Posterior cingulate gyrus (tissue), 11 donors: ENCODE results near the gene RPIA.
"Not testable (repeated sequence)": the region's sequence is repeated elsewhere in the genome, so short reads cannot be mapped to it uniquely, and the experiment has no call there.

ENCODE experiments used
- DNase-seq, 10 donors: peaks; one replicate each; pipeline versions ENCODE4 v3.0.0 to v3.0.0-alpha.2; 2020 to 2021; ENCODE audit warnings: mixed read lengths in 3 of 10
- intact Hi-C: fragments of 100-400 bp; cut with DNase I; formaldehyde crosslinking; loops from one replicate; pipeline ENCODE4 v1.15.1; 2023

The RPIA gene

DNA sequence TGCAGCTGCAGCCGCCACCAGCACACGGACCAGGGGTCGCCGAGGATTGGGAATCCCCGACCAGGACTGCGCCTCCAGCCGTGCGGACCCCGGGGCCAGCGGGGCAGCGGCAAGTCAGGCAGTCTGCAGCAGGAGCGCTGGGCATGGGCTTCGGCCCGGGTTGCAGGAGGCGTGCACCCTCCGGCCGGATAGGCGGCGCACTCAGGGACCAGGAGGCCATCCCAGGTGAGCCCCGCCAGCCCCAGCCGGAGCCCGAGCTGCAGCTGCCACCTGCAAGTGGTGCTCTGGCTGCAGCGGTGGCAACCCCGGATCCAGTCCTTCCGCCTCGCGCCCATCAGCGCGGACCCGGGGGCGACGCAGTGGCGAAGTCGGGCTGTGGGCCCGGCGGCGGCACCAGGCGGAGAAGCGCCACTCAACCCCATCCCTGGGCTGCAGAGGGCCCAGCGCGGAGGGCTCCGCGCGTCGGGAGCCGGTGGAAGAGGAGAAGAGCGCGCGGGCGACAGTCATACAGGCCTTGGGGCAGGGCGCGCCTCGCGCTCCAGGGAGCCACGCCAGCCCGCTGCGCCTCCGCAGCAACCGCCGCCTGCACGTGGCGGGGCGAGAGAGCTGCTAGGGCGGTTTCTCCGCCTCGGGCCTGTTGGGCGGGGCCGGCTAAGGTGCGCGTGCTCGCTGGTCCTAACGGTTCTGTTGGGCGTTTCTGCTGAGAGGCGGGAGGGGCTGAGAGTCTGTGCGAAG lies 73.8 kb downstream of the RPIA start:
- peak in 8 of 10 donors; percentile 31 to 94 (median 60) for DNase-seq
- intact Hi-C loops: no loop called here

DNA sequence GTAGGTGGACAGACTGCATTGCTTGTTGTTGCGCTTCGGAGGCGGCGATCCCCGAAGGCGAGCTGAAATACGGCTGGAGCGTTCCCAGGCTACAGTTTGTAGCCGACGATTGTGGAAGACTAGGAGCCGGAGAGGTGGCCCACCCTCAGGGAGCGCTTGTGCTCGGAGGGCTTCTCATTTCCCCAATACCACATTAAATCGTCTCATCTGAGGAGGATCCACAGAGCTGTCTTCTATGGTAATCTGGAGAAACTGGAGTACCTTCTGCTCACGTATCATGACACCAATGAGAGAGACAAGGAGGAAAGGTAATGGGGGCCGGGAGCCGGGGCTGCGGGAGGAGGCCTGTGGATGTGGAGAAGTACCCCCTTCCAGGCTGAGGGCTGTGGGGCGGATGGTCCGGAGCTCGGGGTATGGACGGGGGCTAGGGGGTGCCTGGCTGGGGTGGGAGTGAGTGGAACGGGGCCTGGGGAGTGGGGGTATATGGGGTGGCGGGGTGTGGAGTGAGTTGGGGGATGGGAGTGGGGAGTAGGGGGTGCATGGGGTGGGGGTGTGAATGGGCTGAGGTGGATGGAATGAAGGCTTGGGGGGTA lies 74.5 kb downstream of the RPIA start:
- DNase-seq: peak in 1 of 10 donors; percentile 54
- intact Hi-C loops: not testable (repeated sequence)

DNA sequence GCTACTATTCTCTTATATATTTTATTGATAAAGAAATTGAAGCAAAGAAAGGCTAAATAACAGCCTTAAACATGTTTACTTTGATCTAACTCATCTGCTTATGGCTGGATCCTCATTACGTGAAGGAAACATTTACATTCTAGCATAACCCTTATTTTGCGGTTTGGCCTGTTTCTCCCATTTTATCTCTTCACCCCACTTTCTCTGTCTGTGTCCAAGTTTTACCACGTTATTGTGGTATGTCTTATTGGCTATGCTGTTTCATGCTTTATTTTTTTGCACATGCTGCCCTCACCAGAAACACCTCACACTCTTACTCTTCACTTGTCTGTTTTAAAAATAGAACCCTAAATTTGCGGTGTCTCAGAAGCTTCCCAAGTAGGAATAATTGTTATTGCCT lies 78.5 kb downstream of the RPIA start:
- DNase-seq: no peak
- intact Hi-C loops: no loop called here

- DNase-seq, intact Hi-C loops: not testable (repeated sequence)
These were observed 82.0 kb downstream of the RPIA start for GRCh38 chr2:88773233-88774028.

- intact Hi-C loops, DNase-seq: not testable (repeated sequence)
These were observed 97.7 kb downstream of the RPIA start for GRCh38 chr2:88789213-88789612.

DNA sequence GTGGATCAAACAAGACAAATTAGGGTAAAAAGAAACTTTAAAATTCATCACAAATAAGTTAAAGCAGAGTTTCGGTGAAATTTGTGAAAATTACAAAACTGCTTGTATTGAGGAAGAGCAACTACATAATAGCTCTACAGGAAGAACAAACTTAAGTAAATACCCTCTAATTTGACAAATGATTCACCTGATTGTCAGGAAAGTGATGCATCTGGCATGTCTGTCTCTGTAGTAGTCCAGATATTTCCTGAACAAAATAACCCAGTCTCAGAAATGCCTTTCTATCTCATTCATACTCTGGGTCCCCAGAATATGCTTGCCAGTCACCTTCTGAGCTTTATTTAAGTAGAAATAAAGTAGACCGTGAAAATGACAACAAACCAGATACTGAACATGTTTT lies 104.5 kb downstream of the RPIA start:
- DNase-seq, intact Hi-C loops: not testable (repeated sequence)

DNA sequence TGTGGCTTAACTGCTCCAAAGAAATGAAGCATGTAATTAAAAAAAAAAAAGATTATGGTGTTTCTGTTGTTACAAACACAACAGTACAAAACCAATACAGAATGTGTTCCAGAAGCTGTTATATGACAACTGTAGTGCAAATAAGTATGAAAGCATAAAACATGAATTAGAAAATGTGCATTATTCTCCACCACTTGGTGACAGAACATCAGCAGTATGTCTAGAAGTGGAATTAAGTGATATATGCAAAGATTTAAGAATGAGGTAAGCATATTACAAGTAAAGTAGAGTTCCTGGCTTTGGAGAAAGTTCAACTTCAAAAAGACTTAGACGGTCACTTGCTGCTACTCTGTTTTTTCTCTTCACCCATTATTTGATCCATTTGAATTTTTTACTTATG lies 105.0 kb downstream of the RPIA start:
- intact Hi-C loops, DNase-seq: not testable (repeated sequence)

DNA sequence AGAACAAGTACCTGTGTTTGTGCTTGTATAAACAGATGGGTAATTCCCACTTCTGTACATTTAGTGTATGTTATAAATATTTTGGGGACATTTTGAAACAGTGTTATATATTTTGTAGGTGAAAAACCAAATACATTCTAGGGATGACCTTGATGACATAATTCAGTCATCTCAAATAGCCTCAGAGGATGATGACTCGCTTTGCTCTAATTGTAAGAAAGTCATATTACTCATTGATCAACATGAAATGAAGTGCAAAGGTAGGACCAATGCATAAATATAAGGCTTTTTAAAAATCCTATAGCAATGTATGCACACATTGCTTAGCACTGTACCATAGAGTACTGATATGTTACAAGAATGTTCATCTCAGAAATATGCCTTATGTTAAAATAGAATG lies 105.7 kb downstream of the RPIA start:
- intact Hi-C loops, DNase-seq: not testable (repeated sequence)
